Measurements from ENCODE around the gene SMG6.

DNA sequence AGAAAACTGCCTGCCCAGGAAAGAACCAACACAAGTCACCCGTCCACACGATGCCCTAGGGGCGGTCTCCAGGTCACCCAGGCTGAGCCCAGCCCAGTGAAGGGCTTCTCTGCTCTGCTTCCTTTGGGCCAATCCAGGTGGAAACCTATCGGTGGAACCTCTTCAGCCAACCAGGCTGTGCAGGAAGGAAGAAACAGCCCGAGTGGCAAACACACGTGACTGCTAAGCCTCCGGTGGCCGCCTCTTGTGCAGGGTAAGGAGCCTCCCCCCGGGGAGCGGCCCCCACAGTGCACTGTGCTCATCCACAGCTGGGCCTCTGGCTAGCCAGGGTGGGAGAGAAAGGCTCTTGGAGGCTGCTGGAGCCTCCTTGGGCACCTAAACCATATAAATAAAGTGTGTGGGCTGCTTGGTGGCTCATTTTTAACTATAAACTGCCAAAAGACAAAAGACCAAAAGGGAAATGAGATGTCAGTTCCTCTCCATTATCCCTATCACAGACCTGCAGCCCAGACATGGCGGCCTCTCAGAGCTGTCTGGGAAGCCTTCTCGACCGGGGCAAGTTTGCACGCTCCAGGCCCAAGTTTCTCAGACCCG lies 280.8 kb downstream of the SMG6 start:
- TF ChIP-seq RAD21 (IDR thresholded peaks at IDR 0.05; ENCODE audit: low read depth): no peak
- TF ChIP-seq, protein P1, sequence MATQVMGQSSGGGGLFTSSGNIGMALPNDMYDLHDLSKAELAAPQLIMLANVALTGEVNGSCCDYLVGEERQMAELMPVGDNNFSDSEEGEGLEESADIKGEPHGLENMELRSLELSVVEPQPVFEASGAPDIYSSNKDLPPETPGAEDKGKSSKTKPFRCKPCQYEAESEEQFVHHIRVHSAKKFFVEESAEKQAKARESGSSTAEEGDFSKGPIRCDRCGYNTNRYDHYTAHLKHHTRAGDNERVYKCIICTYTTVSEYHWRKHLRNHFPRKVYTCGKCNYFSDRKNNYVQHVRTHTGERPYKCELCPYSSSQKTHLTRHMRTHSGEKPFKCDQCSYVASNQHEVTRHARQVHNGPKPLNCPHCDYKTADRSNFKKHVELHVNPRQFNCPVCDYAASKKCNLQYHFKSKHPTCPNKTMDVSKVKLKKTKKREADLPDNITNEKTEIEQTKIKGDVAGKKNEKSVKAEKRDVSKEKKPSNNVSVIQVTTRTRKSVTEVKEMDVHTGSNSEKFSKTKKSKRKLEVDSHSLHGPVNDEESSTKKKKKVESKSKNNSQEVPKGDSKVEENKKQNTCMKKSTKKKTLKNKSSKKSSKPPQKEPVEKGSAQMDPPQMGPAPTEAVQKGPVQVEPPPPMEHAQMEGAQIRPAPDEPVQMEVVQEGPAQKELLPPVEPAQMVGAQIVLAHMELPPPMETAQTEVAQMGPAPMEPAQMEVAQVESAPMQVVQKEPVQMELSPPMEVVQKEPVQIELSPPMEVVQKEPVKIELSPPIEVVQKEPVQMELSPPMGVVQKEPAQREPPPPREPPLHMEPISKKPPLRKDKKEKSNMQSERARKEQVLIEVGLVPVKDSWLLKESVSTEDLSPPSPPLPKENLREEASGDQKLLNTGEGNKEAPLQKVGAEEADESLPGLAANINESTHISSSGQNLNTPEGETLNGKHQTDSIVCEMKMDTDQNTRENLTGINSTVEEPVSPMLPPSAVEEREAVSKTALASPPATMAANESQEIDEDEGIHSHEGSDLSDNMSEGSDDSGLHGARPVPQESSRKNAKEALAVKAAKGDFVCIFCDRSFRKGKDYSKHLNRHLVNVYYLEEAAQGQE (IDR thresholded peaks at IDR 0.05; ENCODE audit: low read depth): no peak
- no peak for TF ChIP-seq YY1 (IDR thresholded peaks at IDR 0.05; ENCODE audit: low read depth)
- no peak for TF ChIP-seq TAF1 (IDR thresholded peaks at IDR 0.05; ENCODE audit: low read depth)

Measured in Ishikawa (cell line).